Fibroblast of the aortic adventitia (primary cell): ENCODE data around the gene TMC6. TPM values are rescaled to one million over a fixed set of nuclear protein-coding genes. Genes with fewer than 3 reads are reported as not detected.
"Not testable (repeated sequence)": the region's sequence is repeated elsewhere in the genome, so short reads cannot be mapped to it uniquely, and the experiment has no call there.

Source experiments
- DNase-seq: peaks from one replicate; pipeline ENCODE4 v3.0.0-alpha.2; 2010; ENCODE audit warnings: low read depth
- H3K4me3 ChIP-seq: 2 replicates; pipeline ENCODE4 v1.5.1; 2011; ENCODE audit warnings: low read depth, mild to moderate bottlenecking, control low read depth, low read length, moderate library complexity
- CTCF ChIP-seq: IDR thresholded peaks from 2 replicates; pipeline ENCODE4 v1.5.1; 2011; ENCODE audit warnings: mild to moderate bottlenecking, low read length, control low read depth, inconsistent platforms; ENCODE audit not compliant: insufficient read depth
- total RNA-seq: library from RNA; depleted of rRNA; stranded (reverse); fragments of >200 nt; gene quantifications from 2 replicates; pipeline ENCODE4 v1.2.3, GENCODE V29; 2012; ENCODE audit warnings: low replicate concordance

TMC6 gene
- total RNA-seq, 1 donor, result not detected

- H3K4me3 ChIP-seq, result no peak overlapping the region
- no peak for DNase-seq
- no peak for TF ChIP-seq CTCF
These were observed 44.7 kb upstream of the TMC6 start for GRCh38 chr17:78173097-78173715.

- TF ChIP-seq CTCF, result no peak
- no peak for DNase-seq
- H3K4me3 ChIP-seq, result no peak overlapping the region
These were observed 43.9 kb upstream of the TMC6 start for GRCh38 chr17:78172249-78173051.

GRCh38 chr17:78171591-78172248 lies 43.2 kb upstream of the TMC6 start:
- DNase-seq, H3K4me3 ChIP-seq: not testable (repeated sequence)

- DNase-seq, result no peak
These were observed 42.4 kb upstream of the TMC6 start for GRCh38 chr17:78170692-78171590.

GRCh38 chr17:78168903-78169793 lies 40.6 kb upstream of the TMC6 start:
- H3K4me3 ChIP-seq, result peak overlapping the region; percentile 60
- no peak for TF ChIP-seq CTCF
- no peak for DNase-seq

More at GRCh38 chr17:78170692-78171590, 42.4 kb upstream of the TMC6 start:
- TF ChIP-seq CTCF, result no peak
- no peak overlapping the region for H3K4me3 ChIP-seq

- no peak for TF ChIP-seq CTCF
- peak within 1 kb of the TSS; percentile 60 for H3K4me3 ChIP-seq
- no peak for DNase-seq
These were observed 39.8 kb upstream of the TMC6 start, which contains the start of gene SYNGR2 for GRCh38 chr17:78168242-78168902. Gene SYNGR2 (plus strand): TSS chr17:78168581. CDS start chr17:78168617, 36 bp downstream.
